Measurements from ENCODE around the gene RBM14.
"Not testable (repeated sequence)": the region's sequence is repeated elsewhere in the genome, so short reads cannot be mapped to it uniquely, and the experiment has no call there.

The RBM14 gene

DNA sequence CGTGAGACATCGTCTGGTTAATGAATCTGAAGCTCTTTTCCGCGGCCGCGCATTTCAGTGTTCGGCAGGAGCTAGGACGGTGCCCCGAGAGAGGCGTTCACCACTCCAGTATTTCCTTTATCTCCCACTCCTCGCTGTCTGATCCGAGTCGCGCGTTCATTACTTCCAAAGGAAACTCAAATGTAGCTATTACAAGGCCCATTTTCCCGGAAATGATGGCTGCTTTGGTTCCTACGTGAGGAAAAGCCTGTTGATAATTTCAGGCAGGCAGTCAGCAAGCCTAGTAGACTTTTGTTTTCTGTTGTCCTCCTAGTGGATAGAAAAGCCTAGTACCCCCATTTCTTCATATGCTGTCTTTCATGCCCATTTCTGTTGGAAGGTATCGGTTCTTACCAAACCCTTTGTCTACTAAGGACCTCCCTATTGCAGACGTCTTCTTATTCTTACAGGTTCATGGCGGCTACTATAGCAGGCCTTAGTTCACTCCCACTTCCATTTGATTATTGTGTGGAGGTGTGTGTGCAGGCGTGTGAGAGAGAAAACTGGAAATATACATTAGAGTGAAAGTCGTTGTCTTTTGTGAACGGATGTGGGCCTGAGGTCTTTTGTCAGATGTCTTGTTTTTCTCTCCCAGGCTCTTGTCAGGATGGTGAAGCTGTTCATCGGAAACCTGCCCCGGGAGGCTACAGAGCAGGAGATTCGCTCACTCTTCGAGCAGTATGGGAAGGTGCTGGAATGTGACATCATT lies 22.8 kb downstream of the RBM14 start:
- H3K79me2 ChIP-seq (ENCODE audit: insufficient read depth, low read length) = peaks cover 83% of the 10 kb centered on the region
- no peaks in the 10 kb centered on the region for H3K27me3 ChIP-seq (ENCODE audit: low read length)
- peak overlapping the region; percentile 95 for H3K4me3 ChIP-seq (ENCODE audit: insufficient read depth, low read length, poor library complexity, severe bottlenecking)
- H3K36me3 ChIP-seq (ENCODE audit: low read length) = peaks cover 46% of the 10 kb centered on the region
- peak overlapping the region; percentile 95 for H3K4me2 ChIP-seq (ENCODE audit: low read depth, low read length, poor library complexity, severe bottlenecking)
- H3K9ac ChIP-seq (ENCODE audit: low read length) = peak overlapping the region; percentile 92
- no peaks in the 10 kb centered on the region for H3K9me3 ChIP-seq (ENCODE audit: insufficient read depth, low read length)
- H3F3A ChIP-seq (ENCODE audit: insufficient read depth) = peaks cover 32% of the 10 kb centered on the region
- H3K27ac ChIP-seq (ENCODE audit: low read depth, low read length) = peak overlapping the region; percentile 76
- no peak for TF ChIP-seq EZH2phosphoT487 (conservative IDR thresholded peaks at IDR 0.05; ENCODE audit: low read length)
- TF ChIP-seq, protein P1, sequence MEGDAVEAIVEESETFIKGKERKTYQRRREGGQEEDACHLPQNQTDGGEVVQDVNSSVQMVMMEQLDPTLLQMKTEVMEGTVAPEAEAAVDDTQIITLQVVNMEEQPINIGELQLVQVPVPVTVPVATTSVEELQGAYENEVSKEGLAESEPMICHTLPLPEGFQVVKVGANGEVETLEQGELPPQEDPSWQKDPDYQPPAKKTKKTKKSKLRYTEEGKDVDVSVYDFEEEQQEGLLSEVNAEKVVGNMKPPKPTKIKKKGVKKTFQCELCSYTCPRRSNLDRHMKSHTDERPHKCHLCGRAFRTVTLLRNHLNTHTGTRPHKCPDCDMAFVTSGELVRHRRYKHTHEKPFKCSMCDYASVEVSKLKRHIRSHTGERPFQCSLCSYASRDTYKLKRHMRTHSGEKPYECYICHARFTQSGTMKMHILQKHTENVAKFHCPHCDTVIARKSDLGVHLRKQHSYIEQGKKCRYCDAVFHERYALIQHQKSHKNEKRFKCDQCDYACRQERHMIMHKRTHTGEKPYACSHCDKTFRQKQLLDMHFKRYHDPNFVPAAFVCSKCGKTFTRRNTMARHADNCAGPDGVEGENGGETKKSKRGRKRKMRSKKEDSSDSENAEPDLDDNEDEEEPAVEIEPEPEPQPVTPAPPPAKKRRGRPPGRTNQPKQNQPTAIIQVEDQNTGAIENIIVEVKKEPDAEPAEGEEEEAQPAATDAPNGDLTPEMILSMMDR (IDR thresholded peaks at IDR 0.05; ENCODE audit: insufficient read depth, low read length, poor library complexity, severe bottlenecking) = no peak
- H4K20me1 ChIP-seq (ENCODE audit: low read depth, low read length) = peaks cover 44% of the 10 kb centered on the region
- no peaks in the 10 kb centered on the region for H3K9me2 ChIP-seq (replicated peaks; ENCODE audit: insufficient read depth, low read length)
- no peak overlapping the region for H2AFZ ChIP-seq (ENCODE audit: low read depth, low read length, severe bottlenecking)

DNA sequence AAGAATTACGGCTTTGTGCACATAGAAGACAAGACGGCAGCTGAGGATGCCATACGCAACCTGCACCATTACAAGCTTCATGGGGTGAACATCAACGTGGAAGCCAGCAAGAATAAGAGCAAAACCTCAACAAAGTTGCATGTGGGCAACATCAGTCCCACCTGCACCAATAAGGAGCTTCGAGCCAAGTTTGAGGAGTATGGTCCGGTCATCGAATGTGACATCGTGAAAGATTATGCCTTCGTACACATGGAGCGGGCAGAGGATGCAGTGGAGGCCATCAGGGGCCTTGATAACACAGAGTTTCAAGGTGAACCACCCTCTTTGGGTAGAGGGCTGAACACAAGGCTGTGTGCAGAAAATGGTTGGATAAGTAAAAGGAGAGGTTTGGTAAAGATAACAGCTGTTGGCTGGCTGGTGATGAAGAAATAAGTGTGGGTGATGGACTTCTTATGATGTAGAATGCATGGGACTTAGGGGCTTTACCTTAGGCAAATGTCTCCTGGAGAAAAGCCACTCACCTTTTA lies 23.4 kb downstream of the RBM14 start:
- H3K27ac ChIP-seq (ENCODE audit: low read depth, low read length); H2AFZ ChIP-seq (ENCODE audit: low read depth, low read length, severe bottlenecking); H3K9me3 ChIP-seq (ENCODE audit: insufficient read depth, low read length); H3K27me3 ChIP-seq (ENCODE audit: low read length); H3K9me2 ChIP-seq (replicated peaks; ENCODE audit: insufficient read depth, low read length): not testable (repeated sequence)
- peak overlapping the region; percentile 95 for H3K4me2 ChIP-seq (ENCODE audit: low read depth, low read length, poor library complexity, severe bottlenecking)
- peak overlapping the region; percentile 95 for H3K4me3 ChIP-seq (ENCODE audit: insufficient read depth, low read length, poor library complexity, severe bottlenecking)
- H4K20me1 ChIP-seq (ENCODE audit: low read depth, low read length) = peaks cover 50% of the 10 kb centered on the region
- peaks cover 26% of the 10 kb centered on the region for H3F3A ChIP-seq (ENCODE audit: insufficient read depth)
- peaks cover 48% of the 10 kb centered on the region for H3K36me3 ChIP-seq (ENCODE audit: low read length)
- H3K9ac ChIP-seq (ENCODE audit: low read length) = peak overlapping the region; percentile 92
- H3K79me2 ChIP-seq (ENCODE audit: insufficient read depth, low read length) = peaks cover 83% of the 10 kb centered on the region

DNA sequence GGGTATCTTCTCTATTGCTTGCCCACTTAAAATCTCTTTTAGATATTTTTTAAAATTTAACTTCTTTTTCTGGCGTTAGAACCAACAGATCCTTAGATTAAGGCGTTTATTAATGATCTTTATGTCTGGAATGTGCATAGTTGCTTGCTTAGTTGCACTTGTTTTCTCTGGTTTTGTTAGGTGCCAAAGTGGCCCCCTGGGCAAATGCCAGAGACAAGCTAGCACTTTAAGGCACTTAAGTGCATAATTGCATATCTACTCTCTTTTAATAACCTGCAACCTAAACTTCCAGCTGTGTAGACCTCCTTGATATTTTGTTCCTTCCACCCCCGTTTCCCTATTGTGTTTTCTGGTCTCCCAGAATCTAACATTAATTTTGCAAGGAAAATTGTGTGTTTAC lies 25.4 kb downstream of the RBM14 start:
- Histone ChIP-seq H3K9me3 (ENCODE audit: insufficient read depth, low read length) (no peaks in the 10 kb centered on the region), H3K4me3 (ENCODE audit: insufficient read depth, low read length, poor library complexity, severe bottlenecking) (peak overlapping the region; percentile 95), H3K9me2 (replicated peaks; ENCODE audit: insufficient read depth, low read length) (no peaks in the 10 kb centered on the region), H3K27ac (ENCODE audit: low read depth, low read length) (no peak overlapping the region), H3K9ac (ENCODE audit: low read length) (peak overlapping the region; percentile 92; the same call in 1 of the 2 replicates), H3K36me3 (ENCODE audit: low read length) (peaks cover 67% of the 10 kb centered on the region), H3F3A (ENCODE audit: insufficient read depth) (peaks cover 21% of the 10 kb centered on the region), H2AFZ (ENCODE audit: low read depth, low read length, severe bottlenecking) (no peak overlapping the region), H3K27me3 (ENCODE audit: low read length) (no peaks in the 10 kb centered on the region), H4K20me1 (ENCODE audit: low read depth, low read length) (peaks cover 66% of the 10 kb centered on the region), H3K79me2 (ENCODE audit: insufficient read depth, low read length) (peaks cover 89% of the 10 kb centered on the region), H3K4me2 (ENCODE audit: low read depth, low read length, poor library complexity, severe bottlenecking) (peak overlapping the region; percentile 95)
- TF ChIP-seq, protein P1 (IDR thresholded peaks at IDR 0.05; ENCODE audit: insufficient read depth, low read length, poor library complexity, severe bottlenecking) = no peak
- no peak for TF ChIP-seq EZH2phosphoT487 (conservative IDR thresholded peaks at IDR 0.05; ENCODE audit: low read length)

Data from SU-DHL-6 (cell line).